Forelimb muscle (tissue), 1 donor: ENCODE data around the gene EIF2AK3. TPM values are rescaled to one million over a fixed set of nuclear protein-coding genes. Genes with fewer than 3 reads are reported as not detected.
A peak's percentile ranks its signal among the peaks of the same experiment; 100 is the strongest.
"Not testable (repeated sequence)": the region's sequence is repeated elsewhere in the genome, so short reads cannot be mapped to it uniquely, and the experiment has no call there.

Source experiments
- DNase-seq: peaks from one replicate; pipeline ENCODE4 v3.0.0-alpha.2; 2013; ENCODE audit warnings: low read depth
- polyA plus RNA-seq: library from polyadenylated mRNA; unstranded; fragments of 120-200 nt; gene quantifications from one replicate; pipeline ENCODE4 v1.2.1, GENCODE V29; 2013; ENCODE audit not compliant: insufficient read length

EIF2AK3 gene
- polyA plus RNA-seq = 15.7 TPM

GRCh38 chr2:88627055-88627855 is at the start of gene EIF2AK3:
Gene EIF2AK3 (minus strand): TSS chr2:88627464. CDS start chr2:88627274, 190 bp downstream.
- DNase-seq = peak; percentile 100

- DNase-seq = no peak
These were observed 46.1 kb upstream of the EIF2AK3 start for GRCh38 chr2:88673363-88673762.

- no peak for DNase-seq
These were observed 44.6 kb upstream of the EIF2AK3 start for GRCh38 chr2:88671786-88672427.

- DNase-seq = no peak
These were observed 42.4 kb upstream of the EIF2AK3 start for GRCh38 chr2:88669482-88670214.

- no peak for DNase-seq
These were observed 41.6 kb upstream of the EIF2AK3 start for GRCh38 chr2:88668862-88669261.

- no peak for DNase-seq
These were observed 40.0 kb upstream of the EIF2AK3 start for GRCh38 chr2:88667219-88667618.

- DNase-seq = no peak
These were observed 39.3 kb upstream of the EIF2AK3 start for GRCh38 chr2:88666576-88666975.

- DNase-seq = no peak
These were observed 33.4 kb upstream of the EIF2AK3 start for GRCh38 chr2:88660622-88661021.

- peak; percentile 20 for DNase-seq
These were observed 32.3 kb upstream of the EIF2AK3 start for GRCh38 chr2:88659538-88659915.

GRCh38 chr2:88658881-88659537 is 31.7 kb upstream of the EIF2AK3 start:
- DNase-seq = no peak

GRCh38 chr2:88658326-88658725 is 31.1 kb upstream of the EIF2AK3 start:
- no peak for DNase-seq

GRCh38 chr2:88657131-88657530 is 29.9 kb upstream of the EIF2AK3 start:
- no peak for DNase-seq

- no peak for DNase-seq
These were observed 29.4 kb upstream of the EIF2AK3 start for GRCh38 chr2:88656690-88657089.

GRCh38 chr2:88654714-88655113 is 27.4 kb upstream of the EIF2AK3 start:
- DNase-seq = no peak

GRCh38 chr2:88651646-88652045 is 24.4 kb upstream of the EIF2AK3 start:
- DNase-seq = no peak

GRCh38 chr2:88645291-88645882 is 18.1 kb upstream of the EIF2AK3 start:
- DNase-seq = not testable (repeated sequence)

GRCh38 chr2:88642278-88642677 is 15.0 kb upstream of the EIF2AK3 start:
- no peak for DNase-seq

- no peak for DNase-seq
These were observed 14.1 kb upstream of the EIF2AK3 start for GRCh38 chr2:88641330-88641729.

- DNase-seq = no peak
These were observed 12.6 kb upstream of the EIF2AK3 start for GRCh38 chr2:88639865-88640264.

- DNase-seq = no peak
These were observed 11.5 kb upstream of the EIF2AK3 start for GRCh38 chr2:88638743-88639142.

GRCh38 chr2:88638123-88638650 is 10.9 kb upstream of the EIF2AK3 start:
- no peak for DNase-seq
